T-helper 1 cell (primary cell): ENCODE measurements around the gene VHLL.
"Not testable (repeated sequence)": the region's sequence is repeated elsewhere in the genome, so short reads cannot be mapped to it uniquely, and the experiment has no call there.

Experiments used
- DNase-seq, 5 donors: peaks; one replicate each; pipeline ENCODE4 v3.0.0-alpha.2; 2012 to 2020
- total RNA-seq, 4 donors: gene quantifications; one replicate each; lab custom pipeline; 2026; lab: John Stamatoyannopoulos, UW

VHLL gene
- 0 reads per million in 4 donors for total RNA-seq

DNA sequence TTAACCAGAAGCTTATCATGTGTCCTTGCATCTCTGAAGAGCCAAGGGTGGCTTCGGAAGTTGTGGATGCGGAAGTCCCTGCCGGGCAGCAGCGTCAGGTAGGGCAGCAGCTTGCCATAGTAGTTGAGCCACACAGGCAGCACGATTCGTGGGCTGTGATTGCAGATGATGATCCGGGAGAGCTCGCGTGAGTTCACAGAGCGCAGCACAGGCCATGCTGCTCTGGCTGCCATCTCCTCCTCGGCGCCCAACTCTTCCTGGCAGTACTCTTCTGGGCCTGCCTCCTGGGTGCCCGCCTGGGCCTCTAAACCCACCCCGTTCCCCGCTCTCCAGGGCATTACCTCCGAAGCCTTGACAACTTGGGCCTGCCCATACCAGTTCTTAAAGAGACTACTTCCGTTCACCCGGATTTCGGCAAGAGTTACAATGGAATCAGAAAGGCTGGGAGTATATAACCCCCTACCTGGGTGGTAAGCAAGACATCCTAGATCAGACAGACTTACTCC is at the start of gene VHLL:
Gene VHLL, minus strand, starts transcription at position 456 of the 506 bp plus-strand sequence. Its CDS starts 118 bp downstream, at position 338.
- DNase-seq, result no peak

DNA sequence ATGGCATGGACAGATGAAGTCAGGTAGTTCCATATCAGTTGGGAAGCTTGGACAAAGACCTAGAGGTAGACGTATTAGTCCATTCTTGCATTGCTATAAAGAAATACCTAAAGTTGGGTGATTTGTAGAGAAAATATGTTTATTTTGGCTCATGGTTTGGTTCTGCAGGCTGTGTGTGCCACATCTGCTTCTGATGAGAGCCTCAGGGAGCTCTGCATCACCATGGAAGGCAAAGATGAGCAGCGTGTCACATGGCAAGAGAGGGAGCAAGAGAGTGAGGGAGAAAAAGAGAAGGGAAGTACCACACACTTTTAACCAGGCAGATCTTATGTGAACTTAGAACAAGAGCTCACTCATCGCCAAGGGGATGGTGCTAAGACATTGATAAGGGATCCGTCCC is 48.2 kb upstream of the VHLL start:
- no peak for DNase-seq

DNA sequence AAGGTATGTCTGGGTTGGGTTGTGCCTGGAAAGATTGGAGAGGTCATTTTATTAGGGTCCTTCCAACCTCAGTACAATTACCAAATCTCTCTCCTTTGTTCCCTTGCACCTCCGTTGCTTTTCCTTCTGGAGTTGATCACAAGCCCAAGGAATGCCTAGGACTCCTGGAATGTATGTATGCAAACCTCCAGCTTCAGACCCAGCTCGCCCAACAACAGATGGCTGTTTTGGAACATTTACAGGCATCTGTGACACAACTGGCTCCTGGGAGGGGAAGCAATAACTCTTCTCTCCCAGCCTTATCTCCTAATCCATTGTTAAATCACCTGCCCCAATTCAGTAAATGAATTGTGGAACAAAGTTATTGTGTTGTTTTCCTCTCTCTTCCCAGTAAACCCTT is 47.5 kb upstream of the VHLL start:
- no peak for DNase-seq

DNA sequence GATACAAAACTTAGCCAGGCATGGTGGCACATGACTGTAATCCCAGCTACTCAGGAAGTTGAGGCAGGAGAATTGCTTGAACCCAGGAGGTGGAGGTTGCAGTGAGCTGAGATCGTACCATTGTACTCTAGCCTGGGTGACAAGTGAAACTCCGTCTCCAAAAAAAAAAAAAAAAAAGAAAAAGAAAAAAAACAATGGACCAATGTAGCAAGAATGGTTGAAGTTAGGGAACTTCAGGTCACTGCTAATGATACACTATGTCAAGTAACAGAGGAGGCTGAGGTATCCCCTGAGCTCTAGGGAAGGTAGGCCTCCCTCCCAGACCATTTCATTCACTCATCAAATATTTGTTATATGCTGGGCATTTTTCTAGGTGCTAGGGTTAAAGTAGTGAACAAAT is 46.9 kb upstream of the VHLL start:
- not testable (repeated sequence) for DNase-seq

DNA sequence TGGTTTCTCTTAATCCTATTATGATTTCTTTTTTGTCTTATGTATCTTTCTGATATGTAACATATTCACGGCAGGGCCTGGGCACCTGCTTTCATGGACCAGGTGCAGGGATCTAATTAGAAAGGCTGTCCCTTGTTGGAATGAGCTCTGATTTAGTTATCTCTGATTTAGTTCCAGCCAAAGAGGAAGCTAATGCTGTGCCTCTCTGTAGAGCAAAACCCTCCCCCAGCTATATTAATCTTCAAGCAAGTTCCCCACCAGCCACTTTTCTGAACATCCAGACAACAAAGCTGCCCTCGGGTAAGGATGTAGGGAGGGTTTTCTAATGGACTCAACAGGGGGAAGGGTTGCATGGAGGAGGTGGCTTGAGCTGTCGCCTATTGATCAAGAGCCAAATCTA is 45.3 kb upstream of the VHLL start:
- no peak for DNase-seq

DNA sequence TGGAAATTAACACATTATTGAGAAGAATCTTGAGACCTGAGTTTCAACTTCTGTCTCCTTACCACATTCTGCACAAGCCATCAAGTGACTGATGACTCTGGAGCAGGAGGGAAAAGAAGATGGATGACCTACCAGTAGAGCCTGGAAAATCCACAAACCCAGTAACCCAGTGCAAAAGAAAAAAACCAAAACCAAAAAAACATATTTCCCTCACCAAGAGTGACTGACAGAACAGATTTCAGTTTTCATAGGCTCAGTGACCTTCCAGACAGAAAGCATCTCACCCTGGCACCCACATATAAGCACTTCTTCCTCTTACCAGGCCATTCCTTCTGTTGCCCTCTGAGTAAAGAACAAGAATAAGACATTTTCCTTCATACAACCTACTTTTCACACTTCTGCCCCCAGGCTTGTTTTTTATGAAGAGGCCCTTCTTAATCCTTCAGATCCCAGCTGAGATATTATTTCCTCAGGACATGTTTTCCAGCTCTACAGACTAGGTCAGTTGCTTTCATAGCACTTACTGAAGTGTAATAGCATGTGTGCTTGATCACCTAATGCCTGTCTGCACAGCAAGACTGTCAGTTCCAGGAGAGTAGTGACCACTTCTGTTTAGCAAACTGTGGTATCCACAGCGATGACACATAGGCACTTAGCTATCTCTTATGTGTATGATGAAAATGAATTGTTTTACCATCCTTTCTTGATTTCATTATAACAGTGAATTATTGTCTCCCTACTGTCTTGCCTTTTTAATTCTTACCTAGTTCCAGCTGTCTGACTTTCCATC is 43.3 kb upstream of the VHLL start:
- DNase-seq, result no peak

DNA sequence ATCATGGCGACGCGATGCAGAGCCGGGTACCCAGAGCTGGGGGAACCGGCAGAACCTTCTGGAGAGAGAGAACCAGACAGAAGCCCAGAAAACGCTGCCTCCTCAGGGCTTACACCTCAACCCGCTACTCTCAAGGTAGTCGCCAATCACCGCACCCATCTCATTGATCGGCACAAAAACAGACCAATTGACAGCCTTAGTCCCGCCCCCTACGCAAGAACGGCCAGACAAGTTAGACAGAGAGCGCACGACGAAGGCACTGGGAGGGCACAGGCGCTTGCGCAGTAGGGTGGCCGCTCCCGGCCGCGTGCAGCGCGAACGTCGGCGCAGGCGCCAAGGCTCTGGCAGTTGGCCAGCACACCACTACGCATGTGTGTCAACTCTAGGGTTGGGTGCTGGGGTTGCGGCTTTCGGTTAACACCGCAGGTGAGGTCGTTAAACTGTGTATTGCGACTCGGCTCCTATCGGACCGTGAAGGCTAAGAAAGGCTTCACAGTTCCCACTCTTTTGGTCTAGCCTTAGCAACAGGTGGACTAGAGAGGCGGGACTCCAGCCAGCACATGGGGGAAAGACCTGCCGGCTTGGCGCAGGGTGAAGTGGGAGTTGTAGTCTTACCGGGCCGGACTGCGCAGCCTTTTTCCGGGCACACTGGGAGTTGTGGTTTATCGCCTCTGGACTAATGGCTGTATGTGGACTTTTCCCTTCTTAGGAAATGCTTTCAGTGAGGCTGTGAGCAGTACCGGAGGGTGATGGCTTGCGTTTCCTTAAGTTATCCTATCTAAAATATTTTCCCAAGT is 39.3 kb upstream of the VHLL start, which contains the start of the genes CCT3 and TSACC:
Gene CCT3, minus strand, starts transcription at position 113 of the 797 bp plus-strand sequence. Its CDS starts 108 bp downstream, at position 5.
Gene TSACC, plus strand, starts transcription at position 347 of the 797 bp plus-strand sequence. CDS start 1,232 bp downstream, outside the sequence.
- peak; percentile 97 to 100 (median 98) for DNase-seq

DNA sequence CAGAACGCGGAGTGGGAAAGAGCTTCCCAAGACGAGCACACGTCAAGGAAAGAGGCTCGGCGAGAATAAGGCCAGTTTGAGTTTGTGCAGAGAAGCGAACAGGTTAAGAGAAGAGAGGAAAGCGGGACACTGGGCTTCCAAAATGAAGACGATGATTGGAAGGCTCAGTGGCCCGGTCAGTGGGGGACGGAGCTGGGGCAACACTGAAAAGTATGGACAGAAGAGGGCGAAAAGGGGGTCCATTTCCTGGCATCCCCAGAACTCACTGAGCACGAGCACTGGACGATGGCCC is 38.7 kb upstream of the VHLL start:
- DNase-seq, result no peak

DNA sequence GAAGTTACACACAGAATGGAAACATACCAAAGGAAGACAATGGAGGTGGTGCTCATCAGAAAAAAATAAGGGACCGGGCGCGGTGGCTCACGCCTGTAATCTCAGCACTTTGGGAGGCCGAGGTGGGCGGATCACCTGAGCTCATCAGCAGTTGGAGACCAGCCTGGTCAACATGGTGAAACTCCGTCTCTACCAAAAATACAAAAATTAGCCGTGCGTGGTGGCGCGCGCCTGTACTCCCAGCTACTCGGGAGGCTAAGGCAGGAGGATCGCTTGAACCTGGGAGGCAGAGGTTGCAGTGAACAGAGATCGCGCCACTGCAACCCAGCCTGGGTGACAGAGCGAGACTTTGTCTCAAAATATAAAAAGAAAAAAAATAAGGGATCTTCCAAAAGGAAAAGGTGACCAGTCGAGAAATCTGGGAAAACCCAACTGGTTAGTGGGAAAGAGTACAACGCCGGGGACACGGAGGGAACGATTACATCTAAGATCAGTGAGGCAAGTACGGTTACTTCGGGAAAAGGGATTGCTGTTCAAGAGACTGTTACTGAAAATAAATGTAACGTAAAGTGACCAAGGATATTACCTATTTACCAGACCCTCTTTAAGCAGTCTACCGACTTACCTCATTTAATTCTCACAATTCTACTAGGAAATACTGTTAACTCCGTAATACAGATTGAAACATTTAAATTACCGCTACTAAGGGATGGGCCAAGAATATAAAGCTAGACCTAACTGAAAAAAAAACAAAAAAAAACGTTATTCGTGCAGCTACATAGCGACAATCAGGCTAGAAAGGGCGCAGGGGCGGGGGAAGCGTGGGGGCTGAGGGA is 38.2 kb upstream of the VHLL start:
- DNase-seq, result no peak

DNA sequence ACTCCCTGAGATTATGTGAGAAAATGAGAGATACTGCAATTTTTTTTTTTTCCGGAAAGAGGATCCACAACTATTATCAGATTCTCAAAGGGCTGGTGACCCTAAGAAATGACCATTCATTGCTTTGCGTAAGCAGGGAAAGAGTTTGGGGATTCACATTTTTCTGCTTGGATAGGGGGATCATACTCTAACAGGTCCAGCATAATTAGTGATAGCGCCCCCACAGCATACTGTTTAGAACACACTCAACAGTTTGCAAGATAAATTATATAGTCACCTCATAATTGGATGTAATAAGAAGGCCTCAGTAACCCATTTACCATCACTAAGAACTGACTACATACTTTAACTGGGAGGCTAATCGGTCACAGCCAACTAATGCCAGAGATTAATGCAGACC is 37.1 kb upstream of the VHLL start:
- DNase-seq, result no peak

DNA sequence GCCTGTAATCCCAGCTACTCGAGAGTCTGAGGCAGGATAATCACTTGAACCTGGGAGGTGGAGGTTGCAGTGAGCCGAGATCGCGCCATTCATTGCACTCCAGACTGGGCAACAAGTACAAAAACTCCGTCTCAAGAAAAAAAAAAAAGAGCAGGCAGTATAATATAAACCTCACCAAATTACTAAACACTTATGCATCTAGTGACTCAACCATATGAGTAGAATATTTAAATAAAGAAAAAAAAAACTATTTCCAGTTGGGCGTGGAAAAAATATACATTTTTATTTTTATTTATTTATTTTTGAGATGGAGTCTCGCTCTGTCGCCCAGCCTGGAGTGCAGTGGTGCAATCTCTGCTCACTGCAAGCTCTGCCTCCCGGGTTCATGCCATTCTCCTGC is 24.1 kb upstream of the VHLL start:
- DNase-seq, result not testable (repeated sequence)

DNA sequence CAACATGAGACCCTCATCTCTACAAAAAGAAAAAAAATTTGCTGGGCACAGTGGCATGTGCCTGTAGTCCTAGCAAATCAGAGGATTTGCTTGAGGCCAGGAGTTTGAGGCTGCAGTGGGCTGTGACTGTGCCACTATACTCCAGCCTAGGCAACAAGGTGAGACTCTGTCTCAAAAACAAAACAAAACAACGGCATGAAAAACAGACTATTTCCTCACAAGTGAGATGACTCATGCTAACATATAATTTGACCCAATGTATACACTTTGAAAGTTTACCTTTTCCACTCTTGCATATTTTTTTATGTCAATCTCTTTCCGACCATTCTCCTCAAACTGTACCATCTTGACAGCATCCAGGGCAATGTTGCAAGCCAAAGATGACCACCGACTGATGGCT is 21.5 kb upstream of the VHLL start:
- DNase-seq, result no peak

DNA sequence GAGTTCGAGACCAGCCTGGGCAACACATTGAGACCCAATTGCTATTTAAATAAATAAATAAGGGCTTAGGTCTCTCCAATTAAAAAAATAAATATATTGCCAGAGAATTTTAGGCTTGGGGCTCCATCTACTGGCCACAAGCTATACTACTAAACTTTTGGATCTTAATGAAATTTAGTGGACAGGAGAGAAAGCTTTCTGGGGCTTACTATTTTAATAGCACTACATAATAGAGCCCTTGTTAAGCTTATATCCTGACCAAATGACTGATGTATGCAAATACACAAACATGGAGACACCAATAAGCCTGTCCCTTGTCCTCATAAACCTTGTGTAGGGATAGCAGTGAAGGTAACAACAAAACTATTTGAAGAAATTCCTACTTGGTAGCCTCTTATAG is 20.6 kb upstream of the VHLL start:
- peak in 2 of 5 donors; percentile 15 for DNase-seq

DNA sequence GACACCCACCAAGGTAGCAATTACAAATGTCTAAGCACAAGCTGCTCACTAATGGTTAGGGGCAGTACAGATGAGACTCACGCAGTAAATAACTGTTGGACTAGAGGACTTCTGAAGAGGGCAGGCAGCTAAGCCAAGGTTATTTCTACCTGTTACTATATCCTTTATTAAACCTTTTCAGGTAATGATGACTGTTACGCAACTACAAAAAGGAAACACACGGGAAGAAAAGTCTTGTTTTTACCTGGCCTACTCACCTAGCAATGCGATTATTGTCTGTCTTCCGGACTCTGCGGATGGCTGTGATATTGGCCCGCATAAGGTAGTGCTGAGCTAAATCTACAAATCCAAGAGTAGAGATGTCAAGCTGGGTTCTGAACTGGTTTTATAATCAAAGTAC is 17.8 kb upstream of the VHLL start:
- no peak for DNase-seq

DNA sequence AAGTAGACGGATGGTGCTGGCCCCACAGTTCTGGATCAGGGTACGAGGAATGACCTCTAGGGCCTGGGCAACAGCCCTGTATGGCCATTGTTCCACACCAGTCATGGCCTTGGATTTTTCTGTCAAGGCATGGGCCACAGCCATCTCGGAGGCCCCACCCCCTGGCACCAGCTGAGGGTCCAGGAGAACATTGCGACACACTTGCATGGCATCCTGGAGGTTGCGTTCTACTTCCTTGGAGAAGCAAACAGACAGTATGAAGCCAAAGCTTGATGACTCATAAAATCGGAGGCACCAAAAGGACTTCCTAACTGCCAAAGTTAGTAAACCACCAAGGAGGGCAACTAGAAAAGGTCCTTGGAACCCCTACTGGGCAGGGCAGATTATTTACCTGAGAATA is 11.9 kb upstream of the VHLL start:
- DNase-seq, result no peak

DNA sequence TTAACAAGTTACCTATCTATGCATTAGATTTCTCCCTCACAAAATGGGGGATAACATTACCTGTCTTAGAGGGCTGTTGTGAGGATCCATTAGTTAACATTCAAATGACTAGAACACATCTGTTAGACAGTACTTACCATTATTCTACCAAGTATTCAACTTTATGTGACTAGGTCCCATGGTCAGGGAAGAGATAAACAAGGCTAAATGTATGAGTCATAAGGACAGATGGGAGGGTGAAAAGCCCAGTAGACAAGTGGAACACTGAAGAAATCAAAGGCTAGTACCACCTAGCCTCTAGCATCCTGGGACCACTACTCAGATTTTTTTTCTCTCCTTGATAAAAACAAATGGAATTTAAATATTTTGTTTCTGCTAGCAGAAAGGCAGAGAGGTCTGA is 9.0 kb upstream of the VHLL start:
- no peak for DNase-seq

DNA sequence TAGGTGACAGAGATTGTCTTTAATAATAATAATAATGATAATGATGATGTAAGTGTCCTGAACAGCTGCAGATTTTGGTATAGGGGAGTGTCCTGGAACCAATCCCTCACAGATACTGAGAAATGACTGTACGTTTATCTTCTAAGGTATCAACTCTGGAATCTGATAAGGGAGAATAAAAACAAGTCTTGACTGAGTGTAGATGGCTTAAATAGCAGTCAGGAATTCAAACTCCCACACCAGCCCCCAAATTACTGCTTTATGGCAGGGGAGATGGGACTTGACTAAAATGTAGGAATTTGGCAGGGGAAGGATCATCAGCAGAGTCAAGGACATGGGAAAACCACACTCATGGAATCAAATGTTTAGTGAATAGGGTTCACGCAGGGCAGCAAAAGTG is 6.1 kb upstream of the VHLL start:
- DNase-seq, result no peak

DNA sequence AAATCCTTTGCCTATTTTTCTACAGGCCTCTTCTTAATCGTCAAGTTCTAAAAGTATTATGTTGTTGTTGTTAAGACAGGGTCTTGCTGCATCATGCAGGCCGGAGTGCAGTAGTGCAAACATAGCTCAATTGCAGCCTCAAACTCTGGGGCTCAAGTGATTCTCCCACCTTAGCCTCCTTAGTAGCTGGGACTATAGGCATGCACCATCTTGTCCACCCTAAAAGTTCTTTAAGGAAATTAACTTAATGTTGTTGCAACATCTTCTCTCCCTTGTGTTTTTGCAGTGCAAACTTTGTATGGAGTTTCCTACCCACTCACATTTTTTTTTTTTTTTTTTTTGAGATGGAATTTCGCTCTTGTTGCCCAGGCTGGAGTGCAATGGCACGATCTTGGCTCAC is 4.1 kb upstream of the VHLL start:
- DNase-seq, result no peak

DNA sequence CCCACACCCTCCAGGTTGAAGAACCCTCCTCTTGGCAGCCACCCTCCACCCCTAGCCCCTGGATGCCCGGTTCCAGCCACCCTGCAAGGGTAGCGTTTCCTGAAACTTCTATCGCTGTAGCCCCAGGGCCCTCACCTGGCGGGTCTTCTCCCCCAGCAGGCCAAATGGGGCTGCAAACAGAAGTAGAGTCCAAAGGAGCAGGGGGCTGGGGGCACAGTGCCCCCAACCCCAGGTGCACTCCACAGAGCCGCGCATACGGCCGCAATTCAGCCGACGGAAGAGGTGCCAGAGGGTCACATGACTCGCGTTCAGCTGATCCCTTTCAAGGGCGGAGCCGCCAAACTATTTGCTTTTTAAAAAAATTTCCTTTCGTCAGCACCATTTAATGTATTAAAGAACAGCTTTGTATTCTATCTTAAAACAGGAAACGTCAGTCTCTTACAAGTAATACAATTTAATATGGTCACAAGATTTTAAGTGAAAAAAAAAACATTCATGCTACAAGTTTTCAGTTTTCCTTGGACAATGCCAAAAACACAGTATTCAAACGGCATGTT is 3.6 kb downstream of the VHLL start, which contains the start of gene GLMP:
Gene GLMP, minus strand, starts transcription at position 289 of the 557 bp plus-strand sequence. Its CDS starts 34 bp downstream, at position 255.
- DNase-seq, result peak in 4 of 5 donors; percentile 31 to 64 (median 52)

DNA sequence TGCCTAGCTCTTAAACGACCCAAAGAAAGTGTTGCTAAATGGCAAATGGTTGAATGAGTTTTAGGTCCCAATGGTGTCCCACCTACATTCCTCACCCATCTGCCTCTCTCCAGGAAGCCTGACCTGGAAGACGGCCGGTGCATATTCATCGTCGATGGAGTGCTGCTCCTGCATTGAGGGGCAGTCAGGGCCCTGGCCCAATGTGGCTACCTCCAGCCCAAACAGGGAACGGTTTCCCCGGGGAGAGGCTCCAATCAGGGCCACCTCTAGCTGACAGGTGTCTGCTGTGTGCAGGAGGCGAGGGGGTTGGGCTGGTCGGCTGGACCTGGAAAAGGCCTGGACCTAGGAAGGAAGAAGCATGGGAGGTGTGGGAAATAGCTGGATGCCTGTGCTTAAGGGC is 5.2 kb downstream of the VHLL start:
- no peak for DNase-seq

DNA sequence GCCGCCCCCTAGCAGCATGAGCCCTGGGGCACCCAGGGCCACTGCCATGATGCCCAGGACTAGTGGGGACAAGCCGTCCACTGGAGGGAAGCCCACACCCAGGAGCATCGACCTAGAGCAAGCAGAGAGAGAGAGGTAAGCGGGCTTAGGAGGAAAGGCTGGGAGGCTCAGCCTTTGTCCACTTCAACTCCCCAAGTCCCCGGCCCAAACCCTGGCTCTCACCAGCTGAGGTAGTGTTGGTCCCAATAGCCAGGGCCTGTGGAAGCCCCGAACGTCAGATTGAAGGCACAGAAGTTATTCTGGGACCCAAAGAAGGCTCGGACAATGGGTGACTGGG is 6.0 kb downstream of the VHLL start:
- DNase-seq, result no peak

DNA sequence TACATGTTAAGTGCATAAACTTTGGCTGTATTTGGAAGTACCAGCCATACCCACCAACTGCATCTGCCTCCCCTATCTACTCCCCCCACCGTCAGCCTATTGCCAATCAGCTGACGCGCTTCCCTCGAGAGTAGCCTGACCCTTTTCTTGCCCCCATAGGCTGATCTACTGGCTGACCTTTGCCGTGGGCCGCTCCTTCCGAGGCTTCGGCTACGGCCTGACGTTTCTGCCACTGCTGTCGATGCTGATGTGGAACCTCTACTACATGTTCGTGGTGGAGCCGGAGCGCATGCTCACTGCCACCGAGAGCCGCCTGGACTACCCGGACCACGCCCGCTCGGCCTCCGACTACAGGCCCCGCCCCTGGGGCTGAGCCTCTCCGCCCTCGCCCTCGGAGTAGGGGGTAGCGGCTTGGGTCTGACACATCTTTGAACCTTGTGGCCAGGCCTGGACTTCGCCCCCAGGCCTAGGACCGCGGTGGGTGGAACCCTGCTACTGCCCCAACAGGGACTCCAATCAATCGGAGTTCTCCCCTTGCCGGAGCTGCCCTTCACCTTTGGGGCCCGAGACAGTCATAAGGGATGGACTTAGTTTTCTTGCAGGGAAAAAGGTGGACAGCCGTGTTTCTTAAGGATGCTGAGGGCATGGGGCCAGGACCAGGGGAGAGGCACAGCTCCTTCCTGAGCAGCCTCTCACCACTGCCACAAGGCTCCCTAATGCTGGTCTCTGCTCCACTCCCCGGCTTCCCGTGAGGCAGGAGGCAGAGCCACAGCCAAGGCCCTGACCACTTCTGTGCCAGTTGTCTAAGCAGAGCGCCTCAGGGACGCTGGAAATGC is 7.7 kb downstream of the VHLL start:
- no peak for DNase-seq
